RCC 7860 (cell line): Measurements from ENCODE around the gene ISG15.

ENCODE experiments used
- DNase-seq: peaks from one replicate; pipeline ENCODE4 v3.0.0-alpha.2; 2015; ENCODE audit warnings: low spot score
- FAIRE-seq: peaks from 2 replicates; lab custom pipeline; 2012; peaks lifted over from hg19 to GRCh38; lab: Jason Lieb, UNC

ISG15 gene

DNA sequence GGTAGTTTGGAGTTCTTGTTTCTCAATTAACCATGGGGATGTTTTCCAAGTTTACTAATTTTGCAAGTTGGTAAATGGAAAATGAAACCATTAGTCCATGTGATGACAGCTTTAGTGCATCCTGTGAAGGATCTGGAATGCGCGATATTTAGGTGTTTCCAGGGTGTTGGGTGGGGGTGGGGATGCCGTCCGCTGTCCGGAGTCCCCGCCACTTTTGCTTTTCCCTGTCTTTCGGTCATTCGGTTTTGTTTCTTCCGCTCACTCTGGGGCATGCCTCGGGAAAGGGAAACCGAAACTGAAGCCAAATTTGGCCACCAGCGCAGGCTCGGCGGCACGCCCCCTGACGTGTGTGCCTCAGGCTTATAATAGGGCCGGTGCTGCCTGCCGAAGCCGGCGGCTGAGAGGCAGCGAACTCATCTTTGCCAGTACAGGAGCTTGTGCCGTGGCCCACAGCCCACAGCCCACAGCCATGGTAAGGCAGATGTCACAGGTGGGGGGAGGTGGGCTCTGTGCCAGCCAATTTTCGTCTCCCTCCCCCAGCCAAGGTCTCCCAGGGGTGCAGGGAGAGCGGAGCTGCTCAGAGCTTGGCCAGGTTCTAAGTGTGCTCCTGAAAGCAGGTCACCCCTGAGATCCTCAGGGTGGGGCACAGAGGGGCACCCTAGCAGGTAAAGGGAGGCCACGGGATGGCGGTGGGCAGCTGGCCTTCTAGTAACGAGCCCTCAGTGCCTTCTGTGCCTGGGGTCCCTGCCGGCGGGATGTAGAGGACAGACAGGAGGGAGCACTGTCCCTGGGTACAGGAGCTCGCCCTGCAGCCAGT is at the start of gene ISG15:
ISG15 (plus strand) TSS at position 393 of the 817 bp plus-strand sequence; CDS start at position 470, 77 bp downstream.
- peak; percentile 79 for FAIRE-seq
- peak; percentile 78 for DNase-seq

DNA sequence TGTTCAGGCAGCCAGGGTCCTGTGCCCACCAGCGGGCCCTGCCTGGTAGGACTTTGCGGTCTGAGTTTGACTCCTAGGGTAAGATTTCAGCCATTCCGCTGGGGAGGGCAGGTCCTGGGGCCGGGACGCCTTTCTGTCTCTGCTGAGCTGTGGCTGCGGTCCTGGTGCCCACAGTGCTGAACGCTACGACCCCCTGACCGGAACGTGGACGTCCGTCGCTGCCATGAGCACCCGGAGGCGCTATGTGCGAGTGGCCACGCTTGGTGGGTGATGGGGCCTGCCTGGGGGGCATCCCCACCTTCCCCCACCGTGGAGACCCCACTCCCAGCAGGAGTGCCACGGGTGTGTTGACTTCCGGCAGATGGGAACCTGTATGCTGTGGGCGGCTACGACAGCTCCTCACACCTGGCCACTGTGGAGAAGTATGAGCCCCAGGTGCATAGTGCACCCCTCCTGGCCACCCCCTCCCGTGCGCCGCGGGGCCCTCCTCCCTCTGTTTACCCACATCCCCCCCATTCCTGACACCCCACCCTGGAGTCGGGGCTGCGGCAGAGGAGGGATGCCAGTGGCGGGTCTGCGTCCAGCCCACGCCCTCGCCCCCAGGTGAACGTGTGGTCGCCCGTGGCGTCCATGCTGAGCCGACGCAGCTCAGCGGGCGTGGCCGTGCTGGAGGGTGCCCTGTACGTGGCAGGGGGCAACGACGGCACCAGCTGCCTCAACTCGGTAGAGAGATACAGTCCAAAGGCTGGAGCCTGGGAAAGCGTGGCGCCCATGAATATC is 49.4 kb upstream of the ISG15 start:
- DNase-seq (no peak), FAIRE-seq (no peak)

DNA sequence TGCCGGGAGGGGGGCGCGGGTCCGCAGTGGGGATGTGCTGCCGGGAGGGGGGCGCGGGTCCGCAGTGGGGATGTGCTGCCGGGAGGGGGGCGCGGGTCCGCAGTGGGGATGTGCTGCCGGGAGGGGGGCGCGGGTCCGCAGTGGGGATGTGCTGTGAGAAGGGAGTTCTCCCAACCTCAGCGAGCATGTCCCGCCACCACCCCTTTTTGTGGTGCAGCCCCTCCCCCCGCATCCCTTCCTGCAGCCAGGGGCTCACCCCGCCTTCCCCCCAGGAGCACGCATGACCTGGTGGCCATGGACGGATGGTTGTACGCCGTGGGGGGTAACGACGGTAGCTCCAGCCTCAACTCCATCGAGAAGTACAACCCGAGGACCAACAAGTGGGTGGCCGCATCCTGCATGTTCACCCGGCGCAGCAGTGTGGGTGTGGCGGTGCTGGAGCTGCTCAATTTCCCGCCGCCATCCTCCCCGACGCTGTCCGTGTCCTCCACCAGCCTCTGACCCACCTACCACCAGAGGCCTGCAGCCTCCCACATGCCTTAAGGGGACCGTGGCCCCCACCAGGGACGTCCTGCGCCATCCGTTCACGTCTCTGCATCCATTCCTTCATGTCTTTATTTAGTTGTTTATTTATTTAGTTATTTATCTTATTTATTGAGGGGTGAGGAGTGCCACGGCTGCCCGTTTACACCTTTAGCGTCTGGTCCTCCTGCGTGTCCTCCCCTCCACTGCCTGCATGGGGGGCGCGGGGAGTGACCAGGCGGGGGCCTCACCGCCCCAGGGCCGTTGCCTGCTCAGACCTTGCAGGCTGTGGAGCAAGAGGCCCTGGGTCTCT is 48.4 kb upstream of the ISG15 start:
- DNase-seq (no peak), FAIRE-seq (no peak)

DNA sequence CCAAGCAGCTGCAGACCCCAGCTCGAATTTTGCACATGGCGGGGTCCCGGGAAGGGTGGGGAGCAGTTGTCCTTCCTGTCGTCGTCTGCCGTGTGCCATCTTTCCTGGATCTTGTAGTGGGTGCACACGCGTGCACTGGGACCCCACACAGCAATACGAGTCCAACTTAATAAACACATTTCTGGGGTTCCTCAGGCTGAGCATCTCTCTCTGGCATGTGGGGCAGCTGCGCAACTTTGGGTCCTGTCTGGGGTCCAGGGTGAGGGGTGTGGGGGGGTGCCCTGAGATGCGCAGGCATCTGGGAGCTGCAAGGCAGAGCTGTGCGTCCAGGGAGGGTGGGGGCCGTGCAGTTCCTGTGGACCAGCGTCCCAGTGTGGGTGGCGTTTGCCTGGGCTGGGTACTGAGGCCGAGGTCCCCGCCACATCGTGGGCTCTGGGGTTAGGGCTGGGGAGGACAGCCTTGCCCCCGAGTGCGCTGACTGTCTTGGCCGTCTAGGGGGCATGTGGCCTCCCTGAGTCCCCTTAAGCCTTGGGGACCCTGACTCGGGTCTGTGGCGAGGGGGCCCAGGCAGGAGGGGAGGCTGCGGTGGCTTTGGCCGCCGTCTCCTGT is 47.7 kb upstream of the ISG15 start:
- FAIRE-seq: no peak

DNA sequence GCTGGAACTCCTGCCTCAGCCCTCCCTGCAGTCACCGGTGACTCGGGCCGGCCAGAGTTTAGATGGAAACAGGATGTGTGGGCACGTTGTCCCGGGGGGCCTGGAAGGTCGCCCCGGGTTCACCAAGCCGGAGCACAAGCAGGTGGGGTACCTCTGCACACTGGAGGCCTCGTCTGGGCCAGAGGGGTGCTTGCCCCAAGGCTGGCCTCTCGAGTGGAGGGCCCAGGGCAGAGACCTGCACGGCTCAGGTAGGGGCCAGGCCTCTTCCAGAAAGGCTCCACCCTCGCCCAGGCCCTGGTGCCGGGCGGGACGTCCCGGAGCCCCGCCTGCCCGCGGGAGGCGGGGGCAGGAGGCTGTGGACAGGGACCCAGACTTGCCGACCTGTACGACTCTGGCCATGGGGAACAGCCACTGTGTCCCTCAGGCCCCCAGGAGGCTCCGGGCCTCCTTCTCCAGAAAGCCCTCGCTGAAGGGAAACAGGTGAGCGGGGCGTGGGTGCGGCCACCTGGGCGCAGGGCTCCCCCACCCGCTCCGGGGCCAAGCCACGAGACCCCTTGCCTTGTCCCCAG is 47.1 kb upstream of the ISG15 start, which contains the start of gene PLEKHN1:
PLEKHN1 (plus strand) TSS at position 348 of the 569 bp plus-strand sequence; CDS start at position 398, 50 bp downstream.
- DNase-seq: peak; percentile 73
- FAIRE-seq: no peak

More for the DNA sequence above, 47.7 kb upstream of the ISG15 start:
- no peak for DNase-seq

DNA sequence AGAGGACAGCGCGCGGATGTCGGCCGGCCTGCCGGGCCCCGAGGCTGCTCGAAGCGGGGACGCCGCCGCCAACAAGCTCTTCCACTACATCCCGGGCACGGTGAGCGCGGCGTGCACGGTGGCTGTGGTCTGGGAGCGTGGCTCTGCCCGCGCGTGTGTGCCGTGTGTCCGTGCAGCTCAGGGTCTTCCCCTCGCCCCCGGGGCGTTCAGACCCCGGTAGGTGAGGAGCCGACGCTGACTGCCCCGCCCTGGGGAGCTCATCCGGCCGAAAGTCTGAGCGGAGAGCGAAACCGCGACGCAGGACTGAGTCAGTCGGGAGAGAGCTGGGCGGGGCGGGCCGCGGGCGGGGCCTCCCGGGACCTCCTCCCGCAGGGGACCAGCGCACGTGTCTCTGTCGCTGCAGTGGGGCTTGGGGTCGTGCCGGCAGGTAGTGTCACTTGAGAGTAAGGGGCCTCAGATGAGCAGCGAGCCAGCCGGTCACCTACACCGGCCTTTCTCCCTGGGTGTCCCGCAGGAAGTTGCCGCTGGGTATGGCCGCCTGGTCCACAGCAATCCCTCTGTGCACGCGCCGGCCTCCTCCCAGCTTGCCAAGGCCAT is 46.5 kb upstream of the ISG15 start:
- DNase-seq (peak; percentile 67), FAIRE-seq (no peak)

DNA sequence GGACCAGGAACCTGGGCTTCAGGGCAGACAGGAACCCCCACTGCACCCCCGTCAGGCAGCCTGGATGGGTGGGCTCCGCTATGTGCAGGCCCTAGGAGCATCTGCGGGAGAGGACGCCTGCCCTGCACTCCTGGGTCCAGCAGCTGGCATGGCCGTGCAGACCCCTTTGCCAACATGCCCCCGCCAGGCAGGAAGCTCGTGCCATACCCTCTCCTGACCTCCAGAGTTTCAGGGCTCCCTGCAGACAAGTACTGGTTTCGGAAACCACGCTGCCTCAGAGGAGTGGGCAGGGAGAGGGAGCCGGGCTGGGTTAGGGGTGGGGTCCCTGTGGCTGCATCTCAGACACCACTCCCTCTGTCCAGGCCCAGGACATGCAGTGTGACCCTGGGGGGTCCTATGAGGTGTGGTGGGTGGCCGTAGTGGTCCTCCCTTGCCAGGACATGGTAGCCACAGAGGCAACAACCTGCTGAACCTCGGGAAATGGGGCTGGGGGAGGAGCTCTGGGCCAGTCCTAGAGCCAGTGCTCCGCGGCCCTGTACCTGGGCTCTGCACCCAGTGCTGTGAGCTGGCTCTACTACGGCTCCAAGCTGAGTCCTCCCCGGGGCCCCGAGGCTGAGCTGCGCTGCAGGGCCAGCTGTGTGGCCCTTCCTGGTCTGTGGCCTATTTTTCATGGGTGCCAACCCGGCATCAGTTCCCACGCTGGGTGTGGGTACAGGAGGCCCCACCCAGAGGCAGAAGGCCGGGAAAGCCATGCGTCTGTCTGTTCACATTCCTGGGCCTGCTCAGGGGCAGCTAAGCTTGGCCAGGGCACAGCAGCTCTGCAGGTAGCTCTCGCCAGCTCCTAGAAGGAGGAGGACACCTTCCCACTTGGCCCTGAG is 45.6 kb upstream of the ISG15 start:
- FAIRE-seq: no peak
- DNase-seq: no peak

DNA sequence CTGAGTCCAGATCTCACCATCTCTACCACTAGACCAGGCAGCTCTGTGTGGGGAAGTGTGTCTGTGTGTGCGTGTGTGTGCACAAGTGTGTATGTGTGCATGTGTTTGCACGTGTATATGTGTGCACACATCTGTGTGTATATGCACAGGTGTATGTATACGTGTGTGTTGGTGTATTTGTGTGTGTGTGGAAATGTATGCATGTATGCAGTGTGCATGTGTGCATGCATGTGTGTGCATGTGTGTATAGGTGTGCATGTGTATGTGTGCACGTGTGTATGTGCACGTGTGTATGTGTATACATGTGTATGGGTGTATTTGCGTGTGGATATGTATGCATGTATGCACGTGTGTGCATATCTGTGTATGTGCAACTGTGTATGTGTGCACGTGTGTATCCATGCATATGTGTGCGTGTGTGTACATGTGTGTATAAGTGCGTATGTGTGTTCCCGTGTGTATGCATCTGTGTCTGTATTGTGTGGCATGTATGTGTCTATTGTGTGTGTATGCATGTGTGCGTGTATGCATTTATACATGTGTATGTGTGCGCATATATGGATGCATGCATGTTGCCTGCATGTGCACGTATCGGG is 43.9 kb upstream of the ISG15 start:
- DNase-seq (no peak), FAIRE-seq (no peak)

DNA sequence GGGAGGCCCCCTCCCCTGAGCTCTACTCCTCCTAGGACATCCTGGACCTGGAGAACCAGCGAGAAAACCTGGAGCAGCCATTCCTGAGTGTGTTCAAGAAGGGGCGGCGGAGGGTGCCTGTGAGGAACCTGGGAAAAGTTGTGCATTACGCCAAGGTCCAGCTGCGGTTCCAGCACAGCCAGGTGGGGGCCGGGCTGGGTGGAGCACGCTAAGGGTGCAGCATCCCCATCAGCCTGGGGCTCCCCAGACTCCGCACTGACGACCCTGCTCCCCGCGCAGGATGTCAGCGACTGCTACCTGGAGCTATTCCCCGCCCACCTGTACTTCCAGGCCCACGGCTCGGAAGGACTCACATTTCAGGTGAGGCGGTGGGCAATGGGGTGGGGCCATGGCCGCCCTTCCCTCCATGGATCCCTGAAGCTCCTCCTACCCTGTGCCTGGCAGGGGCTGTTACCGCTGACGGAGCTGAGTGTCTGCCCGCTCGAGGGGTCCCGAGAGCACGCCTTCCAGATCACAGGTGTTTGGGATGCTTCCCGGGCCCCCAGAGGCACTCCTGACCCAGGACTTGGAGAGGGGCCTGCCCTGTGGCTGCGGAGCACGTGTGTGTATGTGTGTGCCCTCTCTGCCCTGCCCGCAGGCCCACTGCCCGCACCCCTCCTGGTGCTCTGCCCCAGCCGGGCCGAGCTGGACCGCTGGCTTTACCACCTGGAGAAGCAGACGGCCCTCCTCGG is 42.9 kb upstream of the ISG15 start:
- FAIRE-seq (no peak), DNase-seq (no peak)

DNA sequence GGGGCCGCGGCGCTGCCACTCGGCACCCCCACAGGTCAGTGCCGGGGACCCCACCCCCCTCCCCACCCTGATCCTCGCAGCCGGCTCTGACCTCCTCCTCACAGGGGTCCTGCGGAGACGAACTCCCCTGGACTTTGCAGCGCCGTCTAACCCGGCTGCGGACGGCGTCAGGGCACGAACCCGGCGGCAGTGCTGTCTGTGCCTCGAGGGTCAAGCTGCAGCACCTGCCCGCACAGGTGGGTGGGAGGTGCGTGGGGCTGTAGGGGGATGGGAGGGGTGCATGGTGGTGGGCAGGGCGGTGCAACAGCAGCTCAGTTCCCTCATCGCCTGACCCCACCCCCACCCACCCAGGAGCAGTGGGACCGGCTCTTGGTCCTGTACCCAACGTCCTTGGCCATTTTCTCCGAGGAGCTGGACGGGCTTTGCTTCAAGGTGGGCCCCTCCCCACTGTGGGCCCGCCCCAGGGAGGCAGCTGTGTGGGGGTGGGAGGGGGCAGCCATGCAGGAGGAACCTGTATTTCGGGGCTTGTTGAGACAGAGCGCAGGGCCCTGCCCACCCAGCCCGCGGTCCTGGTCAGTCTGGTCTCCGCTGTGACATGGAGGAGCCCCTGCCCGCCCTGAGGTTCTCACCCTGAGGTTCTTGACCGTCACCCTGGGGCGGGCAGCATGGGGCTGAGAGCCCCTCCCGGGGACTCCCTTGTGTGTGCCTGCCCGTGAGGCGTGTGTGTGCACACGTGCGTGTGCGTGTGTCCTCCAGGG is 42.1 kb upstream of the ISG15 start:
- FAIRE-seq (no peak), DNase-seq (no peak)

DNA sequence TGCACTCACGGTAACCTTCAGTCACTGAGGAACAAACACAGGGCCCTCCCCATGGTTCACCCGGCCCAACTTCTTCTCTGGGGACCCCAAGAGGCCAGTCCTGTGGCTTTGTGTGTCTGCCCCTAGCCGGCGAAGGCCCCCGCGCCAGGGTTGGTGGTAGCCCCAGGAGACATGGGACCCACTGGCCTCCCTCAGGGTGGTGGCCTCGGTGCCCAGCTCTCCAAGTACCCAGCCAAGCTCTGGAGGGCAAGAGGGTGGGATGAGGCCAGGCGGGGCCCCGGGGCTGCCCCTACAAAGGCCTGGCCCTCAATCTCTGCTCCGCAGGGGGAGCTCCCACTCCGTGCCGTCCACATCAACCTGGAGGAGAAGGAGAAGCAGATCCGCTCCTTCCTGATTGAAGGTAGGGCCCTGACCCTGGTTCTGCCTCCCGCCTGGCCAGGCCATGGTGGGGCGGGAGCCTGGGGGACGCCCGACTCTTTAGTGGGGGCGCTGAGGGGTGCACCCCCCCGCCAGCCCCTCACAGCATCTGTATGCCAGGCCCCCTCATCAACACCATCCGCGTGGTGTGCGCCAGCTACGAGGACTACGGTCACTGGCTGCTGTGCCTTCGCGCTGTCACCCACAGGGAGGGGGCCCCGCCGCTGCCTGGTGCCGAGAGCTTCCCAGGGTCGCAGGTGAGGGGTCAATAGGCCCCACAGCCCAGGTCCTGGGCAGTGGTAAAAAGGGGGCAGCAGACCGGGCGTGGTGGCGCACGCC is 41.4 kb upstream of the ISG15 start:
- DNase-seq: no peak
- no peak for FAIRE-seq

DNA sequence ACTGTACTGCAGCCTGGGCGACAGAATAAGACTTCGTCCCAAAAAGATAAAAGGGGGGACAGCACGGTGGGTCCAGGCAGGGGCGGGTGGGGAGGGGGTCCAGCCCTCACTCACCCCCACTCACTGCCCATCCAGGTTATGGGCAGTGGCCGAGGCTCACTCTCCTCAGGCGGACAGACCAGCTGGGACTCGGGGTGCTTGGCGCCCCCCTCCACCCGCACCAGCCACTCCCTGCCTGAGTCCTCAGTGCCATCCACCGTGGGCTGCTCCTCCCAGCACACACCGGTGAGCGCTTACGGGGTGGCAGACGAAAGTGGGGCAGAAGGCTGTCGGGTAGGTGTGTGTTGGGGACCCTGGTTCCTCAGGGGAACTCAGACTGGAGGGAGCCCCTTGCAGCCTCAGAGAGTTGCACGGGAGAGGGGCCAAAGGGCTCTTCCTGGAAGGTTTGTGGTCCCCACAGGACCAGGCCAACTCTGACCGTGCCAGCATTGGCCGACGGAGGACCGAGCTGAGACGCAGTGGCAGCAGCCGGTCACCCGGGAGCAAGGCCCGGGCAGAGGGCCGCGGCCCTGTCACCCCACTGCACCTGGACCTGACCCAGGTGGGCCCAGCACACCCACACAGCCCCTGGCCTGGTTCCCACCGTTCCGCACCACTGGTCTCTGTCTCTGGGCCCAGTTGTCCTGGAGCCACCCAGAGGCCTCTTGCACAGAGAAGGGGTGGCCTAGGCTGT is 40.4 kb upstream of the ISG15 start:
- FAIRE-seq (no peak), DNase-seq (no peak)

DNA sequence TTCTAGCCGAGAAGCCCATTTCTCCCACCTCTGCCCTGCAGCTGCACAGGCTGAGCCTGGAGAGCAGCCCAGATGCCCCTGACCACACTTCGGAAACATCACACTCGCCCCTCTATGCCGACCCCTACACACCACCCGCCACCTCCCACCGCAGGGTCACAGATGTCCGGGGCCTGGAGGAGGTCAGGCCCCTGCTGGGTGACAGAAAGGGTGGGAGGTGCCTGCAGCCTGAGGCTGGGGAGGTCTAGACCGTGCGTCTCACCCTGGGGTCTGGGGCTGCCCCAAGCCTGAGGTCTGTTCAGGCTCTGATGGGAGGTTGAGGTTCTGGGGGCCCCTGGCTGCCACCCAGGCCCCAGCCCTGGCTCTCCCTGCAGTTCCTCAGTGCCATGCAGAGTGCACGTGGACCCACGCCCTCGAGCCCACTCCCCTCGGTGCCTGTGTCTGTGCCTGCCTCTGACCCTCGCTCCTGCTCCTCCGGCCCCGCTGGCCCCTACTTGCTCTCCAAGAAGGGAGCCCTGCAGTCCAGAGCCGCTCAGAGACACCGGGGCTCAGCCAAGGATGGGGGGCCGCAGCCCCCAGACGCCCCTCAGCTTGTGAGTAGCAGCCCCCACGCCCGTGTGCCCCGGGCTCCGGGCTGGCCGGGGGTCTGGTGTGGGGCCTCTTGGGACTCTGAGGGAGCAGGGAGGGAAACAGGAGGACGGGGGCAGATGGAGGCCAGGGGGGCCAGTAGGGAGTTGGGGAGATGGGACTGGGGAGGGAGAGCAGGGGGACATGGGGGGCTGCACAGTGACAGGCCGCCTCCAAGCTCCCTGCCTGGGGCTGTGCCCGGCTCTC is 39.6 kb upstream of the ISG15 start:
- DNase-seq (no peak), FAIRE-seq (no peak)

DNA sequence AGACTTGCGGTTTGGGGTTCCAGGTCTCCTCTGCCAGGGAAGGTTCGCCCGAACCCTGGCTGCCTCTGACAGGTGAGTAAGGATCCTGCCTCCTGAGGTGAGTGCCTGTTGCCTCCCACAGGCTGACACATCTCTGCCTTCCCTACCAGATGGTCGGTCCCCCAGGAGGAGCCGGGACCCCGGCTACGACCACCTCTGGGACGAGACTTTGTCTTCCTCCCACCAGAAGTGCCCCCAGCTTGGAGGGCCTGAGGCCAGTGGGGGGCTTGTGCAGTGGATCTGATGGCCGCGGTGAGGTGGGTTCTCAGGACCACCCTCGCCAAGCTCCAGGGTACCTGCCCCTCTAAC is 39.0 kb upstream of the ISG15 start:
- DNase-seq (no peak), FAIRE-seq (no peak)
